ENCODE results near the gene CTIF. TPM values are rescaled to one million over a fixed set of nuclear protein-coding genes. Genes with fewer than 3 reads are reported as not detected.

Gene CTIF
- total and polyA plus RNA-seq, 2 experiments from 2014 or later, result 8.6 to 14.4 TPM

DNA sequence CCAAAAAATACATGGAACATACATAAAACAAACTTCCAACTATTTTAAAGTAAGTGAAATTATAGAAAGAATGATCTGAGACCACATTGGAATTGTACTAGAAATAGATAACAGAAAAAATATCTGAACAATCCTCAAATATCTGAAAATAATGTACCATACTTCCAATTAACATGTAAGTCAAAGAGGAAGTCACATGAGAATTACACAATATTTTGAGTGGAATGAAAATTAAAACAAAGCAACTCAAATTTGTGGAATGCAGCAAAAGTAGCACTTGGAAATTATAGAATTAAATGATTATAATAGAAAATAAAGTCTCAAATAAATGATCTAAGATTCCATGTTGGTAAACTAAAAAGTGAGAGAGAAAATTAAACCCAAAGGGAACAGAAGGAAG is 38.3 kb upstream of the CTIF start:
- no peaks in the 10 kb centered on the region for H3K4me1 ChIP-seq (ENCODE audit: insufficient read depth)
- H3K79me2 ChIP-seq (replicated peaks; ENCODE audit: insufficient read depth), result no peaks in the 10 kb centered on the region
- H3K4me1 Mint-ChIP-seq, result no peaks in the 10 kb centered on the region
- H3K4me3 ChIP-seq, result no peak overlapping the region
- no peak for TF ChIP-seq JUNB (IDR thresholded peaks at IDR 0.05; ENCODE audit: unreplicated experiment)
- no peak for TF ChIP-seq ETS1 (IDR thresholded peaks at IDR 0.05)
- no peak for TF ChIP-seq ZNF331 (CRISPR knock-in tag; IDR thresholded peaks at IDR 0.05; ENCODE audit: low read depth)
- TF ChIP-seq ZNF114 (CRISPR knock-in tag; IDR thresholded peaks at IDR 0.05), result no peak
- no peak for TF ChIP-seq CTCF (conservative IDR thresholded peaks at IDR 0.05; ENCODE audit: low read depth in 2 of 2)
- TF ChIP-seq ZNF462 (CRISPR knock-in tag; IDR thresholded peaks at IDR 0.05), result no peak
- TF ChIP-seq EZH2phosphoT487 (IDR thresholded peaks at IDR 0.05; ENCODE audit: unreplicated experiment), result no peak
- H3K27me3 ChIP-seq (ENCODE audit: insufficient read depth), result no peaks in the 10 kb centered on the region
- H3K9me2 ChIP-seq (ENCODE audit: insufficient read depth), result no peaks in the 10 kb centered on the region
- H3F3A ChIP-seq (replicated peaks; ENCODE audit: low read depth), result no peaks in the 10 kb centered on the region
- ATAC-seq (no peak), DNase-seq (ENCODE audit: low spot score) (no peak)
- H3K36me3 Mint-ChIP-seq (ENCODE audit: low read depth), result 0 out of 3 replicates have a peak, but pooled peaks cover 4% of the 10 kb centered on the region
- no peaks in the 10 kb centered on the region for H3K36me3 ChIP-seq (ENCODE audit: insufficient read depth)
- H3K4me3 Mint-ChIP-seq, result no peak overlapping the region
- no peak overlapping the region for H3K27ac Mint-ChIP-seq
- no peak overlapping the region for H3K27ac ChIP-seq (ENCODE audit: low read depth)
- peaks cover 19% of the 10 kb centered on the region for H3K9me3 Mint-ChIP-seq
- no peaks in the 10 kb centered on the region for H4K20me1 ChIP-seq (replicated peaks; ENCODE audit: insufficient read depth)
- no peak overlapping the region for H3K4me2 ChIP-seq
- H3K27me3 Mint-ChIP-seq (ENCODE audit: insufficient read depth, low read depth, poor library complexity), result no peaks in the 10 kb centered on the region
- no peak overlapping the region for H2AFZ ChIP-seq
